ENCODE data around the gene ACSF3. TPM values are rescaled to one million over a fixed set of nuclear protein-coding genes. Genes with fewer than 3 reads are reported as not detected.

ACSF3 gene
- total and polyA plus RNA-seq, 7 donors, result 13.4 to 26.5 (median 16.2) TPM

DNA sequence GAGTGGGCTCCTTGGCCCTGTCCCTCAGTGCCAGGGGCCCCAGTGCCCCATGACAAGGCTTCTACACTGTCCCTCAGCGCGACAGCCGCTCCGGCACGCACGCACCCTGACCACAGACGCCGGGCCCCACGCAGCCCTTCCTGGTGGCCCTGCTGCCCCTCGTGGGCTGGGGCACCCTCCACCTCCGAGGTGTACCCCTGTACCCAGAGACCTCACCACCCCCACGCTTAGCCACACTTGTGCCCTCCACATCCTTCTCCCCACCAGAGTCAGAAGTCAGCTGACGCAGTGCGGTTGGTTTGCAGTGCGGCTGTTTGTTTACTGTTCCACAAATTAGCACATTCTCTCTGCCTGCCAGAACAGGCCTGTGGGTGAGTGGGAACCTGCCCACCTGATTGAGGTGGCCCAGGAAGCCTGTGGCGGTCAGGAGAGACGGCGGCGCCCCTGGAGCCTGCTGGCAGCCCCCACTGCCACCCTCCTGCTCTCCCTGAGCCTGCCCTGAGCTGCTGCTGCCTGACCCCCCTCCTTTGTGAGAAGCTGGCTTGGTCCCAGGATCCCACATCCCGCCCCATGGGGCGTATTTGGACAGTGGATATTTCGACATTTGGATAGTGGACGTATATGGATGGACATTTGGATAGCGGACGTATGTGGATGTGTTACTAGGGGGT is 39.9 kb downstream of the ACSF3 start:
- intact Hi-C loops (cut with DNase I), result no loop called here
- TF ChIP-seq, protein P1, sequence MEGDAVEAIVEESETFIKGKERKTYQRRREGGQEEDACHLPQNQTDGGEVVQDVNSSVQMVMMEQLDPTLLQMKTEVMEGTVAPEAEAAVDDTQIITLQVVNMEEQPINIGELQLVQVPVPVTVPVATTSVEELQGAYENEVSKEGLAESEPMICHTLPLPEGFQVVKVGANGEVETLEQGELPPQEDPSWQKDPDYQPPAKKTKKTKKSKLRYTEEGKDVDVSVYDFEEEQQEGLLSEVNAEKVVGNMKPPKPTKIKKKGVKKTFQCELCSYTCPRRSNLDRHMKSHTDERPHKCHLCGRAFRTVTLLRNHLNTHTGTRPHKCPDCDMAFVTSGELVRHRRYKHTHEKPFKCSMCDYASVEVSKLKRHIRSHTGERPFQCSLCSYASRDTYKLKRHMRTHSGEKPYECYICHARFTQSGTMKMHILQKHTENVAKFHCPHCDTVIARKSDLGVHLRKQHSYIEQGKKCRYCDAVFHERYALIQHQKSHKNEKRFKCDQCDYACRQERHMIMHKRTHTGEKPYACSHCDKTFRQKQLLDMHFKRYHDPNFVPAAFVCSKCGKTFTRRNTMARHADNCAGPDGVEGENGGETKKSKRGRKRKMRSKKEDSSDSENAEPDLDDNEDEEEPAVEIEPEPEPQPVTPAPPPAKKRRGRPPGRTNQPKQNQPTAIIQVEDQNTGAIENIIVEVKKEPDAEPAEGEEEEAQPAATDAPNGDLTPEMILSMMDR (IDR thresholded peaks at IDR 0.05), result no peak
- peaks cover 0 to 38% of the 10 kb centered on the region in 2 donors for H3K36me3 ChIP-seq (ENCODE audit: insufficient read depth in 1 of 2, low read depth in 1 of 2)
- 94 to 95% (median 94%) methylated on average over 25 of the region's 25 CpGs for WGBS, 3 donors
- no peaks in the 10 kb centered on the region for H3K9me3 ChIP-seq
- no peak overlapping the region for H3K4me3 ChIP-seq
- no peaks in the 10 kb centered on the region for H3K4me1 ChIP-seq
- H3K27ac ChIP-seq, result no peak overlapping the region
- no peak for DNase-seq
- no peak for ATAC-seq
- no peaks in the 10 kb centered on the region for H3K27me3 ChIP-seq (ENCODE audit: insufficient read depth in 3 of 3, low read length in 2 of 3)

DNA sequence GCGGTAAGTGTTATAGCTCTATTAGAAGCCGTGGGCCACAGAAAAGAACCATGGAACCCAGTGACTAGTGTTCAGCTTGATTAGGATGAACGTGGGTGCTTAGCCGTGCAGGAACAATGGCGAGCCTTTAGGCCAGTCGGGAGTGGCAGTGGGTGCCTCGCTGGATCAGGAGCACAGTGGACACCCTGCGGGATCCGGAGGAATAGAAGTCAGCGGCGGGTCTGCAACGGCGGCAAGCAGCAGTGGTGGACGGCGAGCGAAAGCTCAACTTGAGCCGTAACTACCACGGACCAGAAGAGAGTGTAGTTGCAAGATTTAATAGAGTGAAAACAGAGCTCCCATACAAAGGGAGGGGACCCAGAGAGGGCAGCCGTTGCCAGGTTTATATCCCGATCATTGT is 40.6 kb downstream of the ACSF3 start:
- Histone ChIP-seq H3K27me3 (ENCODE audit: insufficient read depth in 3 of 3, low read length in 2 of 3) (no peaks in the 10 kb centered on the region), H3K4me1 (no peaks in the 10 kb centered on the region), H3K9me3 (no peaks in the 10 kb centered on the region), H3K36me3 (ENCODE audit: insufficient read depth in 1 of 2, low read depth in 1 of 2) (peaks cover 0 to 38% of the 10 kb centered on the region in 2 donors), H3K27ac (no peak overlapping the region), H3K4me3 (no peak overlapping the region)
- no peak for ATAC-seq
- intact Hi-C loops (cut with DNase I), result no loop called here
- 88 to 93% (median 93%) methylated on average over 20 of the region's 20 CpGs for whole genome bisulfite sequencing, 3 donors
- no peak for DNase-seq
- TF ChIP-seq, protein P1 (IDR thresholded peaks at IDR 0.05), result no peak

GRCh38 chr16:89135166-89135565 is 41.5 kb downstream of the ACSF3 start:
- WGBS, 3 donors, result 93 to 96% (median 94%) methylated on average over 11 of the region's 11 CpGs
- intact Hi-C loops (cut with DNase I), result no loop called here
- Histone ChIP-seq H3K36me3 (ENCODE audit: insufficient read depth in 1 of 2, low read depth in 1 of 2) (peaks cover 0 to 38% of the 10 kb centered on the region in 2 donors), H3K27ac (no peak overlapping the region), H3K9me3 (no peaks in the 10 kb centered on the region), H3K27me3 (ENCODE audit: insufficient read depth in 3 of 3, low read length in 2 of 3) (no peaks in the 10 kb centered on the region), H3K4me3 (no peak overlapping the region), H3K4me1 (no peaks in the 10 kb centered on the region)
- TF ChIP-seq, protein P1 (IDR thresholded peaks at IDR 0.05), result no peak
- DNase-seq (no peak), ATAC-seq (no peak)

GRCh38 chr16:89135971-89136765 is 42.5 kb downstream of the ACSF3 start:
- no peaks in the 10 kb centered on the region for H3K27me3 ChIP-seq (ENCODE audit: insufficient read depth in 3 of 3, low read length in 2 of 3)
- no peak overlapping the region for H3K4me3 ChIP-seq
- 90 to 92% (median 90%) methylated on average over 35 of the region's 35 CpGs for WGBS, 3 donors
- intact Hi-C loops (cut with DNase I), result no loop called here
- H3K9me3 ChIP-seq, result no peaks in the 10 kb centered on the region
- no peak for ATAC-seq
- TF ChIP-seq, protein P1 (IDR thresholded peaks at IDR 0.05), result no peak
- no peaks in the 10 kb centered on the region for H3K4me1 ChIP-seq
- H3K36me3 ChIP-seq (ENCODE audit: insufficient read depth in 1 of 2, low read depth in 1 of 2), result peaks cover 0 to 48% of the 10 kb centered on the region in 2 donors
- H3K27ac ChIP-seq, result no peak overlapping the region
- no peak for DNase-seq
